Peyer's patch (tissue), 4 donors: Measurements from ENCODE around the gene XPOT.

ENCODE experiments used
- POLR2A ChIP-seq, 2 donors: fragments of 450-650 bp; IDR thresholded peaks; one replicate each; pipeline ENCODE4 v1.5.1; 2017; ENCODE audit warnings: antibody characterized with exemption in 2 of 2, mild to moderate bottlenecking in 2 of 2, moderate library complexity in 2 of 2
- TF ChIP-seq, protein P1 (sequence below), 6 experiments: fragments of 450-650 bp in 4 of 6; fragments of 200-600 bp in 2 of 6; sonication (generic) in 1 of 6; IDR thresholded peaks; one replicate each; pipeline ENCODE4 v1.5.1; 2017 to 2019; ENCODE audit warnings: antibody characterized with exemption in 6 of 6, mild to moderate bottlenecking in 3 of 6, moderate library complexity in 1 of 6

DNA sequence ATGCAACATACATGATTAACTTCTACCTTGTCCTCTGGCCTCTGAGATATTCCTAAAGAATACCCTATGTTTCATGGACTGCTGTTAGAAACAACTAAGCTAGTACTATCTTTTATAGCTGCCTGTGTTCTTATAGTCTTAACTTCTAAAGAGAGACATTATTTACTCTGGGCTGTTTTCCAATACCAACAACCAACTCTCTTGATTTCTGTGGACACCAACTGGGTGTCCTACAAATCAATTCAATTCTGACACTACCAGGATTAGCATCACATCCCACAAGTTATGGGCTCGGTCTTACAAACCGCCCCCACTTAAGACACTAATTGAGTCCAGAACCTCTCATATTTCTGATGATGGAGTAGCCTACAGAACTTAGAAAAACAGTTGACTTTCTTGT, 8.3 kb downstream of the XPOT start:
- TF ChIP-seq, protein P1, sequence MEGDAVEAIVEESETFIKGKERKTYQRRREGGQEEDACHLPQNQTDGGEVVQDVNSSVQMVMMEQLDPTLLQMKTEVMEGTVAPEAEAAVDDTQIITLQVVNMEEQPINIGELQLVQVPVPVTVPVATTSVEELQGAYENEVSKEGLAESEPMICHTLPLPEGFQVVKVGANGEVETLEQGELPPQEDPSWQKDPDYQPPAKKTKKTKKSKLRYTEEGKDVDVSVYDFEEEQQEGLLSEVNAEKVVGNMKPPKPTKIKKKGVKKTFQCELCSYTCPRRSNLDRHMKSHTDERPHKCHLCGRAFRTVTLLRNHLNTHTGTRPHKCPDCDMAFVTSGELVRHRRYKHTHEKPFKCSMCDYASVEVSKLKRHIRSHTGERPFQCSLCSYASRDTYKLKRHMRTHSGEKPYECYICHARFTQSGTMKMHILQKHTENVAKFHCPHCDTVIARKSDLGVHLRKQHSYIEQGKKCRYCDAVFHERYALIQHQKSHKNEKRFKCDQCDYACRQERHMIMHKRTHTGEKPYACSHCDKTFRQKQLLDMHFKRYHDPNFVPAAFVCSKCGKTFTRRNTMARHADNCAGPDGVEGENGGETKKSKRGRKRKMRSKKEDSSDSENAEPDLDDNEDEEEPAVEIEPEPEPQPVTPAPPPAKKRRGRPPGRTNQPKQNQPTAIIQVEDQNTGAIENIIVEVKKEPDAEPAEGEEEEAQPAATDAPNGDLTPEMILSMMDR (IDR thresholded peaks at IDR 0.05): no peak
- no peak for TF ChIP-seq POLR2A (IDR thresholded peaks at IDR 0.05)
